Measurements from ENCODE around the gene FBLN5. TPM values are rescaled to one million over a fixed set of nuclear protein-coding genes. Genes with fewer than 3 reads are reported as not detected.

Gene FBLN5
- total and polyA plus RNA-seq, 2 of the 4 experiments (the other 2 are of a cell fraction): 10.6 to 76.4 TPM

DNA sequence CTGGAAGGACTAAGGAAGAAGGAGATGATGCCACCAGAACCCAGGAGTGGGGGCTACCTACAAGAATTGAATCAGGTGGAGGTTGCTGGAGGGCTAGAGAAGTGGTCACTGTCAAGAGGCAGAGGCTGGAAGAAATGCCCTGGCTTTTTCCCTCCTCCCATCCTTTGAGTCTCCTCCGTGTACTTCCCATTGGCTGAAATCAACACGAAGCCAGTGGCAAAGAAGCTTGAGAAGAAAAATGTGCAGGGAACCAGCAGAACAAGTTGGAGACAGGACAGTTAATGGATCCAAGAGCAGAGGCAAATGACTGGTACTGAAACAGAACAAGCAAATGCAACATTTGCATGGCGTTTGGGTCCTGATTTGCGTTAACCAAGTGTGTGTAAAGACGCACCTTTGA is 9.1 kb upstream of the FBLN5 start:
- BruUV-seq (replicated peaks): no TSS peak
- in situ Hi-C loops (cut with MboI; ENCODE audit: low sequenced_read_pairs): no loop called here

More for the DNA sequence above, 9.1 kb upstream of the FBLN5 start:
- DNase-seq (no peak), ATAC-seq (ENCODE audit: low read depth) (no peak)
- no peak overlapping the region for H4K5ac ChIP-seq (ENCODE audit: low read depth, low read length)
- H3K56ac ChIP-seq (ENCODE audit: extremely low read depth, insufficient read depth, low read length): no peak overlapping the region
- no peak overlapping the region for H3K4me2 ChIP-seq (ENCODE audit: low read depth, low read length)
- no peaks in the 10 kb centered on the region for H3K79me1 ChIP-seq (ENCODE audit: low read depth in 1 of 2, low read length in 2 of 2)
- no peak overlapping the region for H3K23ac ChIP-seq (ENCODE audit: low read depth, low read length)
- no peak overlapping the region for H4K91ac ChIP-seq (ENCODE audit: insufficient read depth, low read depth, low read length)
- ChIA-PET CTCF (no interaction called here), POLR2A (ENCODE audit: unreplicated experiment) (no interaction called here)
- no peak overlapping the region for H3K18ac ChIP-seq (ENCODE audit: low read depth, low read length)
- H3K36me3 ChIP-seq (ENCODE audit: control insufficient read depth, insufficient read depth, low read length): no peaks in the 10 kb centered on the region
- H3K4me1 ChIP-seq (ENCODE audit: control insufficient read depth, insufficient read depth, low read length): no peaks in the 10 kb centered on the region; the same call in 1 of the 2 replicates
- no peaks in the 10 kb centered on the region for H3K9me3 ChIP-seq (ENCODE audit: control insufficient read depth, insufficient read depth, low read length)
- no peaks in the 10 kb centered on the region for H4K20me1 ChIP-seq (ENCODE audit: insufficient read depth, low read length)
- H3K27ac ChIP-seq (ENCODE audit: insufficient read depth, low read length): no peak overlapping the region
- H2BK15ac ChIP-seq (ENCODE audit: low read depth, low read length): no peak overlapping the region
- no peak overlapping the region for H4K8ac ChIP-seq (ENCODE audit: low read depth in 2 of 2, low read length in 2 of 2)
- H2AFZ ChIP-seq (replicated peaks; ENCODE audit: low read length, poor library complexity): no peak overlapping the region
- dilution Hi-C loops (cut with HindIII; ENCODE audit: low sequenced_read_pairs, unreplicated experiment): no loop called here
- H2AK5ac ChIP-seq (ENCODE audit: low read depth, low read length): no peak overlapping the region
- intact Hi-C loops (cut with micrococcal nuclease): no loop called here
- H2AK9ac ChIP-seq (replicated peaks; ENCODE audit: low read depth, low read length, poor library complexity): no peak overlapping the region
- peaks cover 2% of the 10 kb centered on the region; the same call in 1 of the 2 replicates for H3K27me3 ChIP-seq (ENCODE audit: control insufficient read depth, insufficient read depth, low read length)
- no peak overlapping the region for H2BK20ac ChIP-seq (ENCODE audit: low read depth, low read length)
- H2BK5ac ChIP-seq (ENCODE audit: low read depth, low read length, poor library complexity, severe bottlenecking): no peak overlapping the region
- H3K9ac ChIP-seq (ENCODE audit: low read depth, low read length): no peak overlapping the region
- TF ChIP-seq, protein P1, sequence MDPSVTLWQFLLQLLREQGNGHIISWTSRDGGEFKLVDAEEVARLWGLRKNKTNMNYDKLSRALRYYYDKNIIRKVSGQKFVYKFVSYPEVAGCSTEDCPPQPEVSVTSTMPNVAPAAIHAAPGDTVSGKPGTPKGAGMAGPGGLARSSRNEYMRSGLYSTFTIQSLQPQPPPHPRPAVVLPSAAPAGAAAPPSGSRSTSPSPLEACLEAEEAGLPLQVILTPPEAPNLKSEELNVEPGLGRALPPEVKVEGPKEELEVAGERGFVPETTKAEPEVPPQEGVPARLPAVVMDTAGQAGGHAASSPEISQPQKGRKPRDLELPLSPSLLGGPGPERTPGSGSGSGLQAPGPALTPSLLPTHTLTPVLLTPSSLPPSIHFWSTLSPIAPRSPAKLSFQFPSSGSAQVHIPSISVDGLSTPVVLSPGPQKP (IDR thresholded peaks at IDR 0.05; ENCODE audit: borderline replicate concordance, low read depth, low read length): no peak
- TF ChIP-seq CEBPB (IDR thresholded peaks at IDR 0.05; ENCODE audit: low read depth, low read length) (no peak), CHD1 (IDR thresholded peaks at IDR 0.05; ENCODE audit: low read depth, low read length) (no peak), POLR2A (IDR thresholded peaks at IDR 0.05; ENCODE audit: low read depth, low read length) (no peak), MAZ (IDR thresholded peaks at IDR 0.05; ENCODE audit: borderline replicate concordance, low read depth, low read length) (no peak), RFX5 (IDR thresholded peaks at IDR 0.05; ENCODE audit: low read depth, low read length) (no peak), NFE2L2 (IDR thresholded peaks at IDR 0.05; ENCODE audit: low read depth, low read length) (no peak), BHLHE40 (IDR thresholded peaks at IDR 0.05; ENCODE audit: low read depth, low read length) (no peak), MXI1 (IDR thresholded peaks at IDR 0.05; ENCODE audit: borderline replicate concordance, low read depth, low read length) (no peak), RAD21 (IDR thresholded peaks at IDR 0.05; ENCODE audit: low read length) (no peak), RCOR1 (IDR thresholded peaks at IDR 0.05; ENCODE audit: insufficient replicate concordance, low read length) (no peak)
- TF ChIP-seq, protein P2, sequence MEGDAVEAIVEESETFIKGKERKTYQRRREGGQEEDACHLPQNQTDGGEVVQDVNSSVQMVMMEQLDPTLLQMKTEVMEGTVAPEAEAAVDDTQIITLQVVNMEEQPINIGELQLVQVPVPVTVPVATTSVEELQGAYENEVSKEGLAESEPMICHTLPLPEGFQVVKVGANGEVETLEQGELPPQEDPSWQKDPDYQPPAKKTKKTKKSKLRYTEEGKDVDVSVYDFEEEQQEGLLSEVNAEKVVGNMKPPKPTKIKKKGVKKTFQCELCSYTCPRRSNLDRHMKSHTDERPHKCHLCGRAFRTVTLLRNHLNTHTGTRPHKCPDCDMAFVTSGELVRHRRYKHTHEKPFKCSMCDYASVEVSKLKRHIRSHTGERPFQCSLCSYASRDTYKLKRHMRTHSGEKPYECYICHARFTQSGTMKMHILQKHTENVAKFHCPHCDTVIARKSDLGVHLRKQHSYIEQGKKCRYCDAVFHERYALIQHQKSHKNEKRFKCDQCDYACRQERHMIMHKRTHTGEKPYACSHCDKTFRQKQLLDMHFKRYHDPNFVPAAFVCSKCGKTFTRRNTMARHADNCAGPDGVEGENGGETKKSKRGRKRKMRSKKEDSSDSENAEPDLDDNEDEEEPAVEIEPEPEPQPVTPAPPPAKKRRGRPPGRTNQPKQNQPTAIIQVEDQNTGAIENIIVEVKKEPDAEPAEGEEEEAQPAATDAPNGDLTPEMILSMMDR (conservative IDR thresholded peaks at IDR 0.05; ENCODE audit: low read depth, low read length): no peak
- TF ChIP-seq, protein P3, sequence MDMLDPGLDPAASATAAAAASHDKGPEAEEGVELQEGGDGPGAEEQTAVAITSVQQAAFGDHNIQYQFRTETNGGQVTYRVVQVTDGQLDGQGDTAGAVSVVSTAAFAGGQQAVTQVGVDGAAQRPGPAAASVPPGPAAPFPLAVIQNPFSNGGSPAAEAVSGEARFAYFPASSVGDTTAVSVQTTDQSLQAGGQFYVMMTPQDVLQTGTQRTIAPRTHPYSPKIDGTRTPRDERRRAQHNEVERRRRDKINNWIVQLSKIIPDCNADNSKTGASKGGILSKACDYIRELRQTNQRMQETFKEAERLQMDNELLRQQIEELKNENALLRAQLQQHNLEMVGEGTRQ (IDR thresholded peaks at IDR 0.05; ENCODE audit: low read depth, low read length): no peak
- no CpG with 5 or more reads among the region's 5 CpGs for WGBS, 2 experiments (ENCODE audit: extremely low coverage in 2 of 2, insufficient read length in 1 of 2)
- H3K14ac ChIP-seq (replicated peaks; ENCODE audit: low read depth, low read length): no peak overlapping the region
- no peak overlapping the region for H2BK120ac ChIP-seq (ENCODE audit: low read depth, low read length)
- H3K9me1 ChIP-seq (ENCODE audit: insufficient read depth, low read length): peaks cover 6% of the 10 kb centered on the region; the same call in 1 of the 2 replicates
- H3K4ac ChIP-seq (ENCODE audit: low read depth, low read length): no peak overlapping the region
- no peak overlapping the region for H3K4me3 ChIP-seq (ENCODE audit: insufficient read depth, low read depth, low read length)

All from IMR-90 (cell line).